HepG2 (cell line): ENCODE data around the gene SPOP. TPM values are rescaled to one million over a fixed set of nuclear protein-coding genes. Genes with fewer than 3 reads are reported as not detected.

Source experiments
- ARID3A ChIP-seq: IDR thresholded peaks from 2 replicates; pipeline ENCODE4 v1.6.1; 2012; ENCODE audit warnings: low read depth, low read length, improper control_type of control experiment
- DRAP1 ChIP-seq: IDR thresholded peaks from 2 replicates; pipeline ENCODE4 v1.6.1; 2016; ENCODE audit warnings: missing genetic modification reagents, missing compliant biosample characterization
- IRF9 ChIP-seq: sonication (generic); formaldehyde crosslinking; IDR thresholded peaks from 2 replicates; pipeline ENCODE4 v1.8.0; 2022; ENCODE audit warnings: missing genetic modification reagents, mild to moderate bottlenecking, borderline replicate concordance
- KAT7 ChIP-seq: IDR thresholded peaks from 2 replicates; pipeline ENCODE4 v1.6.1; 2018; ENCODE audit warnings: borderline replicate concordance, missing compliant biosample characterization
- NFYC ChIP-seq: IDR thresholded peaks from 2 replicates; pipeline ENCODE4 v1.6.1; 2016; ENCODE audit warnings: missing genetic modification reagents, missing compliant biosample characterization
- RBM39 ChIP-seq: fragments of 200-400 bp; formaldehyde crosslinking; IDR thresholded peaks from one replicate; pipeline ENCODE4 v1.6.1; 2018; ENCODE audit warnings: antibody characterized with exemption, mild to moderate bottlenecking, low read depth, low read length; ENCODE audit not compliant: poor library complexity, severe bottlenecking
- SALL1 ChIP-seq: sonication (generic); formaldehyde crosslinking; IDR thresholded peaks from 2 replicates; pipeline ENCODE4 v1.8.0; 2022; ENCODE audit warnings: mild to moderate bottlenecking, missing genetic modification reagents
- TCF7 ChIP-seq: sonication (generic); IDR thresholded peaks from 2 replicates; pipeline ENCODE4 v1.6.1; 2016; ENCODE audit warnings: antibody characterized with exemption, low read depth
- TEAD3 ChIP-seq: optimal IDR thresholded peaks from 2 replicates; pipeline ENCODE3; 2016; ENCODE audit warnings: borderline replicate concordance
- YEATS4 ChIP-seq: sonication (generic); formaldehyde crosslinking; IDR thresholded peaks from 2 replicates; pipeline ENCODE4 v1.4.0; 2020; ENCODE audit warnings: missing genetic modification reagents, borderline replicate concordance
- ZNF160 ChIP-seq: sonication (generic); formaldehyde crosslinking; IDR thresholded peaks from 2 replicates; pipeline ENCODE4 v1.8.0; 2022; ENCODE audit warnings: mild to moderate bottlenecking, inconsistent platforms, missing genetic modification reagents
- ZNF20 ChIP-seq: sonication (generic); formaldehyde crosslinking; IDR thresholded peaks from 2 replicates; pipeline ENCODE4 v1.4.0; 2020; ENCODE audit warnings: mild to moderate bottlenecking, moderate library complexity, missing genetic modification reagents
- ZNF674 ChIP-seq: sonication (generic); formaldehyde crosslinking; IDR thresholded peaks from 2 replicates; pipeline ENCODE4 v1.5.0; 2020; ENCODE audit warnings: low read depth, mild to moderate bottlenecking, missing genetic modification reagents
- polyA plus RNA-seq, 8 experiments: library from polyadenylated mRNA; depleted of rRNA in 3 of 8; stranded (reverse) in 7 of 8; unstranded in 1 of 8; fragments of >200 nt; fragmentation: Illumina TruSeq in 4 of 8; extraction: Trizol in 4 of 8; gene quantifications; 2 replicates each; pipeline versions ENCODE4 v1.2.1 to v1.2.3, GENCODE V29; 2011 to 2016; ENCODE audit warnings: low read depth in 4 of 8, missing spikeins in 1 of 8, mixed read lengths in 1 of 8; ENCODE audit not compliant: insufficient read depth in 1 of 8
- total RNA-seq, 5 experiments: library from RNA; depleted of rRNA; stranded (reverse); fragments of >200 nt; fragmentation: Illumina TruSeq; extraction: Trizol; gene quantifications; 2 replicates each; pipeline ENCODE4 v1.2.3, GENCODE V29; 2016; ENCODE audit warnings: low read depth in 1 of 5
- TF ChIP-seq, protein P1 (sequence below): sonication (generic); formaldehyde crosslinking; IDR thresholded peaks from 2 replicates; pipeline ENCODE4 v1.4.0; 2020; ENCODE audit warnings: missing genetic modification reagents
- TF ChIP-seq, protein P2 (sequence below): sonication (generic); formaldehyde crosslinking; IDR thresholded peaks from 2 replicates; pipeline ENCODE4 v1.9.0; 2021; ENCODE audit warnings: missing genetic modification reagents, borderline replicate concordance
- TF ChIP-seq, protein P3 (sequence below), 2 experiments: sonication (generic) in 1 of 2; formaldehyde crosslinking in 1 of 2; IDR thresholded peaks; 2 replicates each; pipeline versions ENCODE4 v1.4.0 to v1.6.1; 2016 to 2020; ENCODE audit warnings: borderline replicate concordance in 1 of 2, low read depth in 1 of 2, mild to moderate bottlenecking in 1 of 2, missing genetic modification reagents in 1 of 2

Gene SPOP
- total and polyA plus RNA-seq, 2 of the 13 experiments (the other 11 are each of a cell fraction or from before 2014, with no cell fraction given): 52.8 to 60.8 TPM

DNA sequence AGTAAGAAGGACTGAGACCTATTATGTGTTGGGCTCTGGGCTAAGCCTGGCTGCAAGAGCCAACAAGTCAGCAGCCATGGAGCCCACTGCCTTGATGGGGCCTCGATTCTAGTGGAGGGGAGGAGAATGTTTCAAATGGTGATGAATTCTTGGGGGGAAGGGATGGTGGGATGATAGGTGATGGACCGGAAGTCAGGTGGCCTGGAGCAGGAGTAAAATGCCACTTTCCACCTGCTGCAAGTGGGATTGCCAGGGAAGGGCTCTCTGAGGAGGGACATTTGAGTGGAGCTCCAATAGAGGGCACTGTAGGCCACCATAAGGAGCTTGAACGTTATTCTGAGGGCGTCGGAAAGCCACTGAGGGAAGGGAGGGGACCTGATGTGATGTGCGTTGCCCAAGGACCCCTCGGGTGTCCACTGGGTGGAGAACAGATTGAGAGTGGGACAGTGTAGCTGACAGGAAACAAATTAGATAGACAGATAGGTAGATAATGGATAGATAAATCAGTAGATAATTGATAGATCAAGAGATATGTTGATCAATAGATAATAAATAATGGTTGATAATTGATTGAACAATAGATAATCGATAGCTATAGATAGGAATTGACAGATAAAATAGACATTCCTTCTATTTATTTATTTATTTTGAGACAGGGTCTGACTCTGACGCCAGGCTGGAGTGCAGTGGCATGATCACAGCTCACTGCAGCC, 120.4 kb downstream of the SPOP start (continued):
- no peak for TF ChIP-seq TEAD3 (CRISPR knock-in tag)
- TF ChIP-seq, protein P1, sequence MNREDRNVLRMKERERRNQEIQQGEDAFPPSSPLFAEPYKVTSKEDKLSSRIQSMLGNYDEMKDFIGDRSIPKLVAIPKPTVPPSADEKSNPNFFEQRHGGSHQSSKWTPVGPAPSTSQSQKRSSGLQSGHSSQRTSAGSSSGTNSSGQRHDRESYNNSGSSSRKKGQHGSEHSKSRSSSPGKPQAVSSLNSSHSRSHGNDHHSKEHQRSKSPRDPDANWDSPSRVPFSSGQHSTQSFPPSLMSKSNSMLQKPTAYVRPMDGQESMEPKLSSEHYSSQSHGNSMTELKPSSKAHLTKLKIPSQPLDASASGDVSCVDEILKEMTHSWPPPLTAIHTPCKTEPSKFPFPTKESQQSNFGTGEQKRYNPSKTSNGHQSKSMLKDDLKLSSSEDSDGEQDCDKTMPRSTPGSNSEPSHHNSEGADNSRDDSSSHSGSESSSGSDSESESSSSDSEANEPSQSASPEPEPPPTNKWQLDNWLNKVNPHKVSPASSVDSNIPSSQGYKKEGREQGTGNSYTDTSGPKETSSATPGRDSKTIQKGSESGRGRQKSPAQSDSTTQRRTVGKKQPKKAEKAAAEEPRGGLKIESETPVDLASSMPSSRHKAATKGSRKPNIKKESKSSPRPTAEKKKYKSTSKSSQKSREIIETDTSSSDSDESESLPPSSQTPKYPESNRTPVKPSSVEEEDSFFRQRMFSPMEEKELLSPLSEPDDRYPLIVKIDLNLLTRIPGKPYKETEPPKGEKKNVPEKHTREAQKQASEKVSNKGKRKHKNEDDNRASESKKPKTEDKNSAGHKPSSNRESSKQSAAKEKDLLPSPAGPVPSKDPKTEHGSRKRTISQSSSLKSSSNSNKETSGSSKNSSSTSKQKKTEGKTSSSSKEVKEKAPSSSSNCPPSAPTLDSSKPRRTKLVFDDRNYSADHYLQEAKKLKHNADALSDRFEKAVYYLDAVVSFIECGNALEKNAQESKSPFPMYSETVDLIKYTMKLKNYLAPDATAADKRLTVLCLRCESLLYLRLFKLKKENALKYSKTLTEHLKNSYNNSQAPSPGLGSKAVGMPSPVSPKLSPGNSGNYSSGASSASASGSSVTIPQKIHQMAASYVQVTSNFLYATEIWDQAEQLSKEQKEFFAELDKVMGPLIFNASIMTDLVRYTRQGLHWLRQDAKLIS (CRISPR knock-in tag): no peak
- no peak for TF ChIP-seq ZNF674
- TF ChIP-seq KAT7: no peak
- no peak for TF ChIP-seq ZNF20 (CRISPR knock-in tag)
- no peak for TF ChIP-seq SALL1 (CRISPR knock-in tag)
- TF ChIP-seq TCF7: no peak
- no peak for TF ChIP-seq YEATS4 (CRISPR knock-in tag)
- TF ChIP-seq ARID3A: no peak
- no peak for TF ChIP-seq RBM39
- no peak for TF ChIP-seq NFYC (CRISPR knock-in tag)
- TF ChIP-seq, protein P2, sequence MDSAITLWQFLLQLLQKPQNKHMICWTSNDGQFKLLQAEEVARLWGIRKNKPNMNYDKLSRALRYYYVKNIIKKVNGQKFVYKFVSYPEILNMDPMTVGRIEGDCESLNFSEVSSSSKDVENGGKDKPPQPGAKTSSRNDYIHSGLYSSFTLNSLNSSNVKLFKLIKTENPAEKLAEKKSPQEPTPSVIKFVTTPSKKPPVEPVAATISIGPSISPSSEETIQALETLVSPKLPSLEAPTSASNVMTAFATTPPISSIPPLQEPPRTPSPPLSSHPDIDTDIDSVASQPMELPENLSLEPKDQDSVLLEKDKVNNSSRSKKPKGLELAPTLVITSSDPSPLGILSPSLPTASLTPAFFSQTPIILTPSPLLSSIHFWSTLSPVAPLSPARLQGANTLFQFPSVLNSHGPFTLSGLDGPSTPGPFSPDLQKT: no peak
- TF ChIP-seq, protein P3, sequence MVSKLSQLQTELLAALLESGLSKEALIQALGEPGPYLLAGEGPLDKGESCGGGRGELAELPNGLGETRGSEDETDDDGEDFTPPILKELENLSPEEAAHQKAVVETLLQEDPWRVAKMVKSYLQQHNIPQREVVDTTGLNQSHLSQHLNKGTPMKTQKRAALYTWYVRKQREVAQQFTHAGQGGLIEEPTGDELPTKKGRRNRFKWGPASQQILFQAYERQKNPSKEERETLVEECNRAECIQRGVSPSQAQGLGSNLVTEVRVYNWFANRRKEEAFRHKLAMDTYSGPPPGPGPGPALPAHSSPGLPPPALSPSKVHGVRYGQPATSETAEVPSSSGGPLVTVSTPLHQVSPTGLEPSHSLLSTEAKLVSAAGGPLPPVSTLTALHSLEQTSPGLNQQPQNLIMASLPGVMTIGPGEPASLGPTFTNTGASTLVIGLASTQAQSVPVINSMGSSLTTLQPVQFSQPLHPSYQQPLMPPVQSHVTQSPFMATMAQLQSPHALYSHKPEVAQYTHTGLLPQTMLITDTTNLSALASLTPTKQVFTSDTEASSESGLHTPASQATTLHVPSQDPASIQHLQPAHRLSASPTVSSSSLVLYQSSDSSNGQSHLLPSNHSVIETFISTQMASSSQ (IDR thresholded peaks at IDR 0.05; ENCODE audit: low read depth): no peak
- TF ChIP-seq, protein P3 (CRISPR knock-in tag; IDR thresholded peaks at IDR 0.05; ENCODE audit: borderline replicate concordance): no peak
- TF ChIP-seq ZNF160: no peak
- TF ChIP-seq DRAP1 (CRISPR knock-in tag): no peak
- TF ChIP-seq IRF9 (CRISPR knock-in tag): no peak
